Measurements from ENCODE around the gene ATP7B.

The ATP7B gene

DNA sequence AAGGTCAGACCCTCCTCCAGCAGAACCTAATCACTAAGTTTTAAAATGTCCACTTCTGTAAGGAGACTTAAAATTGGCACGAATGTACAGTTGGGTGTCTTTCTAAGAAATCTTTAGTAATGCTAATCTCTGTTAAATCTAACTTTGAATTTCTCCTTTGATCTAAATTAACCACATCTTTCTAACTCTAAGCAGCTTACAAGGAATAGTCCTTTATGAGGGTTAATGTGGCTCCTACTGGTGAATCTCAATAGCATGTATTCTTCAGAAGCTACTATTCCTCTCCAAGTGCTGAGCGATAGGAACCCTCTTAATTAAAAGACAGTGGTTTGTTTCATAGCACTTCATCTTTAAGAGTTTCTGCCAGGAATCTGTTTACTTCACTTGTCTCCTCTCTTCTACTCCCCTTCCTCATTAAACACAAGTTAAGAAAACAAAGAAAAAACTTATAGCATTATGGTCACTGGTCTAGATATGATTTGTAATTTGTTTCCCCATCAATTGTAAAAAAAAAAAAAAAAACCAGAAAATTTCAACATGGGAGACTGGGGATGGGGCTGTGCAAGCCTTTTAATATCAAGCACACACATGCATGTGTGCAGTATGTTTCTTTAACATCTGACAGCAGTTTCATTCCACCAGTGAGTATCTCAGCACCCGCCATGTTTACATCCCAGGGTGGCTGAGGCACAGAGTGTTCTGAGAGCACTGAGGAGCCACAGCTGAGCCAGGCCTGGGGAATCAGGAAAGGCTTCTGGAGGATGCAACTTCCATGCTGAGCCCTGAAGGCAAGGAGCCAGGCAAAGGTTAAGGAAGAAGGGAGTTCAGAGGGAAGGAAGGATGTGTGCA, 57.7 kb downstream of the ATP7B start:
- in situ Hi-C loops (cut with MboI; ENCODE audit: low sequenced_read_pairs) = no loop called here

- in situ Hi-C loops (cut with MboI; ENCODE audit: low sequenced_read_pairs) = no loop called here
Observed at GRCh38 chr13:51950722-51951121, 60.5 kb downstream of the ATP7B start.

- in situ Hi-C loops (cut with MboI; ENCODE audit: low sequenced_read_pairs) = no loop called here
Observed at GRCh38 chr13:51946163-51946669, 65.0 kb downstream of the ATP7B start.

GRCh38 chr13:51945149-51945548, 66.1 kb downstream of the ATP7B start:
- in situ Hi-C loops (cut with MboI; ENCODE audit: low sequenced_read_pairs) = no loop called here

DNA sequence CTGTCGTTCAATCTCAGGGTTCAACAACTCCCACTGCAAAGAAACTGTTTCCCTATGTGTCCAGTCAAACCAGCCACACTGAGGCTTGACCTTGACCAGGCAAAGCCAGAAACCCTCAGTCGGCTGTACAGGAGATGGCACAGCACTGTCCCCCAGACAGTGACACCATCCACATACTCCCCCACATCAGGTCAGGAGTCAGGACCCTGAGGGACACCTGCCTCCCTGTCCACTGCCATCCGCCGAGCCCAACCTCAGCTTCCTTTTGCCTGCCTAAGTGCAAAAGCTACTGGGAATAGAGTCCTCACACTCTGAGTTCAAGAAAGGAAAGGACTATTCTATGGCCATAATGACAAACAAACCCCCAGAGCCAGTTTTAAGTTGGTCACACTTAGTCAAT, 66.8 kb downstream of the ATP7B start:
- in situ Hi-C loops (cut with MboI; ENCODE audit: low sequenced_read_pairs) = no loop called here

- in situ Hi-C loops (cut with MboI; ENCODE audit: low sequenced_read_pairs) = no loop called here
Observed at GRCh38 chr13:51943721-51944120, 67.5 kb downstream of the ATP7B start.

DNA sequence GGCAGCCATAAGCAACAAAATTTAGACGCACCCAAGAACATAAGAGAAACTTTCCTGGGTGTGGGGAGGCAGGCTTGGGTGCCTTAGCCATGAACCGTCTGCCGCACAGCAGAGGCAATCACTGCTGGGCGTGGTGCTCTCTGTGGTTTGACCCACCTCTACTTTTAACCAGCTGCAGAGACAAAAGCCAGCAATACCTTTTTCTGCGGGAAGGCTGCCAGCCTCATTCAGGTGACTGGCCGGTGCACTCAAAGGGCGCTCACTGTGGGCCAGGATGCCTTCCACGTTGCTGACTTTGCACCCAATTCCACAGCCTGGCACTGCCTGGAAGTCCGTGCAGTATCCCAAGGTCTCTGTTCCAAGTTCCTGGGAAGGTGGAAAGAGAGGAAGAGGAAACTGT, 69.1 kb downstream of the ATP7B start:
- in situ Hi-C loops (cut with MboI; ENCODE audit: low sequenced_read_pairs) = no loop called here

DNA sequence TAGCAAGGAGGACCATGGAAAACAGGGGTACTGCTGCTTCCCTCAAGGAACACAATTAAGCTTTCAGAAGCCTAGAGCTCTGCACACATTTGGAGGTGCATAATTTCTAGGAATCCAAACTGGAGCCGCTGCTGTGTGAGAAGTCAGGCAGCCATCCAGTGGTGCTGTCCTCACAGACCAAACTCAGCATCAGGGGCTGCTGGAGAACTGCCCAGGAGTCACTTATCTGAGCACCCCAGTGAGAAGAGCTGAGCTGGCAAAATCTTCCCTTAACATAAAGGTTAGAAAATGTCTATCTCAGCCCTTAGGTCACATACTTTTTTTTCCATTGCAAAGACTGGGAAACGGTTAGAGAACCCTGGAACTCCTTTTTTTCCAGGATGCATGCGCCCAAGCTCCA, 72.8 kb downstream of the ATP7B start:
- in situ Hi-C loops (cut with MboI; ENCODE audit: low sequenced_read_pairs) = no loop called here

DNA sequence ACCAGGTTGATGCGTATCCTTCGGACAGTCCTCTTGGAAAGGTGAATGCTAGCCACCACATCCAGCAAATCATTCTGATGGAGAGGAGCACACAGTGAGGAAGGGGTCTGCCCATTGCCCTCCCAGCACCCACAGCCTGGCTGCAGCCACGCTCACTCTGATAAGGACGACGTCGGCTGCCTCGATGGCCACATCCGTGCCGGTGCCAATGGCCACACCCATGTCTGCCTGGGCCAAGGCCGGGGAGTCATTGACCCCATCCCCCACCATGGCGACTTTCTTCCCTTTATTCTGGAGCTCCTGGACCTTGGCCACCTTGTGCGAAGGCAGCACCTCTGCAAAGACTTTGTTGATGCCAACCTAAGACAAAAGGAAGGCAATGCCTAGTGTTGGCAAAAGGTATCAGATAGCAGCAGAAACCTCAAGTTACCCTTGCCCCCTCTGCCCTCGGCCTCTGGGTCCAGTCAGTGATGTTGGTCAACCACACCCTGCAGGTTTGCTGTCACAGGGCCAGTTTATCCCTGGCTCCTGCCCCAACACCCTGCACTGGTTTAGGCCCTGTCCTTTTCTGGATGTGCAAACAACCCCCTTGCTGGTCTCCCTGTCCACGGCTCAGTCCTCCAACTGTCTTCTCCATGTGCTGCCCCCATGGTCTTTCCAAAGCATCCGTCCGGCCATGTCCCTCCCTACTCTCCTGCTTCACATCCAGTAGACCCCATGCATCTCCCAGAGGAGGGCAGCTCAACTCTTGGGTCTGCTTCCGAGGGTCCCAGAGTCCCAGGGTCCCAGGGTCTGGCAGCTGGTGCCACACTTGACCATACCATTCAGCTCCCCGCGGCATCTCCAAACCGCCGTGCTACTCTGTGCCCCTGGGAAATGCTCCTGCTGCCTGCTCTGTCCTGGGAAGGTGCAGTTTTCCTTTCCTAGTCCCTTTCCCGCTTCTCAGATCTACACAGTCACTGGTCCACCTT, 73.6 kb downstream of the ATP7B start:
- in situ Hi-C loops (cut with MboI; ENCODE audit: low sequenced_read_pairs) = no loop called here

GRCh38 chr13:51935326-51936171, 75.7 kb downstream of the ATP7B start:
- in situ Hi-C loops (cut with MboI; ENCODE audit: low sequenced_read_pairs) = no loop called here

DNA sequence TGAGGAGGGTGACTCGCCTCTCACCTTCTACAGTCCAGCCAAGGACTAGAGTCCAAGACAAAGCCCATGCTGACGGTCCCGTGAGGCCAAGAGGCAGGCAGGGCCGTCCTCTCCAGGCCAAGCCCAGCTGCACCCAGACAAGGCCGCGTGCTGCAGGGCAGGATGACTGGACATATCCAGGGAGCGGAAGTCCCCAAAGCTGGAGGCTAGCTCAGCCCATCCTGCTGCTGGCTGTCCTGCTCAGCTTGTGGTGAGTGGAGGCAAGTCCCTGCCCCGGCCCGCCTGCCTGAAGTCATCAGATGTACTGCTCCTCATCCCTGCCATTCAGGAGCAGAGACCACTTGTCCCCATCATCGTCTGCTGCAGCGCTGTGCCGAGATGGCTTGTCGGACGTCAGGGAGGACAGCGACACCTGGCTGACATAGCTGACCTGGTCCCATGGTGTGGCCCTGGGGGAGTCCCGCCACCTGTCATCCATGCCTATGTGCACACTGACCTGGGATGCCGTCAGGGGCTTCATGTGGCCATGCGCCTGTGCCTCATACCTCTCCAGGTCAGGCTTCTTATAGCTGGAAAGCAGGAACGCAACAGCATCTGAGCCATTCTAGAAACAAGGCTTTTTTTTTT, 76.7 kb downstream of the ATP7B start:
- in situ Hi-C loops (cut with MboI; ENCODE audit: low sequenced_read_pairs) = no loop called here

- in situ Hi-C loops (cut with MboI; ENCODE audit: low sequenced_read_pairs) = no loop called here
Observed at GRCh38 chr13:51933466-51934058, 77.7 kb downstream of the ATP7B start.

DNA sequence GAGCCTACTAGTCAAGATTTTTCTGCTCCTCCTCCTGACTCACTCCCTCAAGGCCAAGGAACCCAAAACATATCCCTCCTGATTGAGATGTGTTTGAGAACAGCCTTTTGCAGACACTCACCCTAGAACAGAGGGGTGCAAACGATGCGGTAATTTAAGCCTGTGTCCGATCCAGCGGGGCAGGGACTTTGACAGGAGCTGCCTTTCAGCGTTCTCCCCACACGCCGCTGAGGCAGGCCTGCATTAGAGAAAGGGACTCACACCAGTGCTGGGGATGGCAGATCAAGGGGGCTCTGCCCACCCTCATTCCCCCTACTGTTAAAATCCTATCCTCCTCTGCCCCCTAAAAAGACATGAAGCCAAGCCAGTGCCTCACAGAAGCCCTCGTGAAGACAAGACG, 79.0 kb downstream of the ATP7B start:
- in situ Hi-C loops (cut with MboI; ENCODE audit: low sequenced_read_pairs) = no loop called here

DNA sequence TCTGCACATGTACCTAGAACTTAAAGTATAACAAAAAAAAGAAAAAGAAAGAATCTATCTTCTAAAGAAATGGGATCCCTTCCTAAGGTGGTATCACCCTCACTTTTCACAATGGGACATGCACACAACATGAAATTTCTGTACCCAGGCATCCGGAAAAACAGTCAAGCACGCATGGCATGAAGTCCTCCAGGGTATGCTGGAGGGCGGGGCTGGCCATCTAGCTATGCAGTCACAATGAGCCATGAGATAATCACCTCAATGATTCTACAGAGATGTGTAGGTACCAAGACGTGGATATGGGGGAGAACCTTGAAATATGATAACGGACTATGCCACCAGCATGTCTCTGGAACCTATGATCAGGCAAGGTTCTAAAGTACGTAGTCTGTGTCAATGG, 79.6 kb downstream of the ATP7B start:
- in situ Hi-C loops (cut with MboI; ENCODE audit: low sequenced_read_pairs) = no loop called here

DNA sequence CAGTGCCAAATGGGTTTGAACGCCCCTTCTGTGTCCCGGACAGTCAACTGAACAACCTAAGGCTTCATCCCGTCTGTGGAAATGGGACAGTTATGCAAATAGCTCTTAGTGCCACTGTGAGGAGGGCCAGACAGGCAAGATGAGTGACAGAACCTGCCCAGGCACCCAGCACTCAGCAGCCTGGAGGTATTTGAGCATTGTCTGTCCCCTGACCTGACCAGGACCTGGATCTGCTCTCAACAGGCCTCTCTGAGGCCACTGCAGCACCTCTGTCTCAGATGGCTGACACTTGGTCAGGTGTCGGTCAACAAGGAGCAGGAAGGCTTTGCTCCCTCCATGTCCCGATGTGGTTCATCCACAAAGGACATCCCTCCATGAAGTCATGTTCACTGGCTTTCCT, 81.6 kb downstream of the ATP7B start:
- in situ Hi-C loops (cut with MboI; ENCODE audit: low sequenced_read_pairs) = no loop called here

GRCh38 chr13:51928231-51928630, 83.0 kb downstream of the ATP7B start:
- in situ Hi-C loops (cut with MboI; ENCODE audit: low sequenced_read_pairs) = no loop called here

DNA sequence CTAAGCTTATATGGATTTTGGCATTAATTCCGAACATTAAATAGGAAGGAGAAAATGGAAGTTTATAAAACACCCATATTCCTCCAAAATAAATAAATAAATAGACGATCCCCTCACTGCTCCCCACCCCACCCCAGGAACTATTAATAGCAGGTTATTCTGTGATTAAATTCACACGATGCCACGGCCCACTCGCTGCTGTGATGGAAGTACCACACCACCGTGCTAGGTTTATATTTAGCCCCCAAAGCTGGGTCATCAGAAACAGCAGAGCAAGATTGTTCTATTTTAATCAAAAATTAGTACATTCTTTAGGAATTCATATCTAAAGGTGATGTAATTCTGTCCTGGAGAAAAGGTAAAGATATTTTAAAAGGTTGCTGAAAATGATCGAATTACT, 84.1 kb downstream of the ATP7B start:
- in situ Hi-C loops (cut with MboI; ENCODE audit: low sequenced_read_pairs) = no loop called here

- in situ Hi-C loops (cut with MboI; ENCODE audit: low sequenced_read_pairs) = no loop called here
Observed at GRCh38 chr13:51926528-51926885, 84.7 kb downstream of the ATP7B start.

- in situ Hi-C loops (cut with MboI; ENCODE audit: low sequenced_read_pairs) = no loop called here
Observed at GRCh38 chr13:51925865-51926527, 85.3 kb downstream of the ATP7B start.
